GM19099 (cell line): Measurements from ENCODE around the gene SCFD2.

Source experiments
- POLR2A ChIP-seq: IDR thresholded peaks from 3 replicates; pipeline ENCODE4 v1.6.1; 2011; ENCODE audit warnings: low read depth; ENCODE audit not compliant: insufficient read length; ENCODE audit errors: extremely low read depth

Gene SCFD2

GRCh38 chr4:53132132-53132891, 233.5 kb downstream of the SCFD2 start:
- no peak for TF ChIP-seq POLR2A

DNA sequence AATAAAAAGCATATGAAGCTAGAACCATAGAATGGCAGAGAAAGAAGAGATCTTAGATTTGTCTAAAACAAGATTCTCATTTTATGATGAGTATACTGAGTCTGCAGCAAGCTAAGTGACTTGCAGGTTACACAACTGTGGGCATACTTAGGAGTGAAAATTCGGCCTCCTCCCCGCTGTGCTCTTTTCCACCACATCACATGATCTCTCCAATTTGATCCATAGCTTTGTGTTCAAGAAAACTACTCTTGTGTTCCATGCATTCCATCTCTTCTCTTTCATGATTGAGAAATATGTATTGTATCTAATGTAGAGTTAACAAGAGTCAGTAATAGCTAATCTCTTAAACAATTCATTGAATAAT, 234.3 kb downstream of the SCFD2 start:
- TF ChIP-seq POLR2A = no peak

GRCh38 chr4:53130896-53131561, 234.8 kb downstream of the SCFD2 start:
- TF ChIP-seq POLR2A = no peak

DNA sequence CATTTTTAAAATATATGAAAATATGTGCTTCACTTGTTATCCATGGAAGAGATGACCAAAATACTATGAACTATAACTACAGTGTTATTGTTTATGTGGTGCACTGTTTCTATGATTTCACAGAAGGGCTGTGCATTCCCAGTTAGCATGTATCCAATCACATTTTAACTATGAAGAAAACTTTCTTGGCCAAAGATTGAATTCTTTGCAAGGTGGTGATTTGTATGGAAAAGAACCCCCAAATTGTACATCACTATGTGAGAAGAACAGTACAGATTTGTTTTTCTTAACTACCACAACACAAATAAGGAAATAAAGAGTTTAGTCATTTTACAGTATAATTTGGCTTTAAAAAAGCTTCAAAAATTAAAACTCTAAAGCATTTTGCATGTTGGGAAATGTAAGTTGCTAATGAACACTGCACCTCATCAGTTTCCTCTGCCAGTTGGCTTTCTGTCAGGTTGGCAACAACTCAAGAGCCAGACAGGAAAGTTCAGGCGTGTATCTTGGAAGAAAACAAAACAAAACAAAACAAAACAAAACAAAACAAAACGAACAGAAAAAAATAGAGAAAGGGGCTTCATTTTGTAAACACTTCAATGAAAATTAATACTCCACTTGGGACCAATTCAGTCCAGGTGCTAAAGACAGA, 237.0 kb downstream of the SCFD2 start:
- no peak for TF ChIP-seq POLR2A

- no peak for TF ChIP-seq POLR2A
Observed at GRCh38 chr4:53128231-53128630, 237.6 kb downstream of the SCFD2 start.

GRCh38 chr4:53127365-53127764, 238.5 kb downstream of the SCFD2 start:
- no peak for TF ChIP-seq POLR2A

GRCh38 chr4:53126099-53126498, 239.8 kb downstream of the SCFD2 start:
- no peak for TF ChIP-seq POLR2A

- TF ChIP-seq POLR2A = no peak
Observed at GRCh38 chr4:53123819-53124218, 242.0 kb downstream of the SCFD2 start.

GRCh38 chr4:53123171-53123570, 242.7 kb downstream of the SCFD2 start:
- no peak for TF ChIP-seq POLR2A

DNA sequence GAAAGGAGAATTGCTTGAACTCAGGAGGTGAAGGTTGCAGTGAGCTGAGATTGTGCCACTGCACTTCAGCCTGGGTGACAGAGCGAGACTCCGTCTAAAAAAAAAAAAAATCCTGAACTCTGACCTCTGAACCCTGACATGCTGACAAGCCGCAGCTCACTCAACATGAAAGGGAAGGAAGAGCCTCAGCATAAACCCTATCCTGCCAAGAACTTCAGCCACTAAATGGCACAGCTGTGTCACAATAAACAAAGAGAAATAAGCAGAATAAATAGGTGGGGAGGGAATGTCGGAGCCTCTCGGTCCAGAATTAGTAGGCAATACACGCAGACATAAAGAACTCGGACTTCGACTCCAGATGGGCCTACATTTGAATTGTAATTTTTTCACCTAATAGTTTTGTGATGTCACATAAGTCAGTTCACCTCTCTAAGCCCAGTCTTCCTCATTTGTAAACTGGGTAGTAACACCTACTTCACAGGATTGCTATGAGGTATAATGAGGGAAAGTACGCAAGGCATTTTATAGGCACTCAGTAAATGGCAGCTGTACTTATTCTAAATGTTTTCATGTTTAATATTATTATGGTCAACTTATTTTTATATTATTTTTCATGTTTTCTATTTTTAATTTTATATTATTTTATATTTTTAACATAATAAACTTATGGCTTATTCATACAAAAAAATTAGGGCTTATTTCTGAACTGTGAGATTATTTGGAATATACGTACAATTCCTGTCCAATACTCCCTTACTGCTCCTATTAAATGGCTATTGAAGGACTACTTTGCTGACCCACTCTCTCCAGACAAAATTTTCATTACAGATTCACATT, 243.4 kb downstream of the SCFD2 start:
- TF ChIP-seq POLR2A = no peak

- no peak for TF ChIP-seq POLR2A
Observed at GRCh38 chr4:53121264-53121865, 244.5 kb downstream of the SCFD2 start.

DNA sequence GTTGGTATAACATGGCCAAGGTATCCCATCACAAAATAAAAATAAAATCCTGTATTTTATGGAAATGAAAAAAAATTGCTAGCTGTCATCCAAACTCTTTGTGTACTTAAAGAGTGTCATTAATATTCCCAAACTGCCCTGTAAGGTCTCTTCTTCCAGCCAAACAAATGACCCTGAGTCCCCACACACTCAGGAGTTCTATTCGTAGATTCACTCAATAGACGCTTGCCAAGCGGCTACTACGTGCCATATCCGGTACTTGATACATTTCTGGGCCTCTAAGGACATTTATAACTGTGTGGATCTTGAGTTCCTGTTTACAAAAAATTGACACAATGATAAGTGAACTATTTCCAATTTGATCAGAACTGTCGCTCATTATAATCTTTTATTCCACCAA, 245.1 kb downstream of the SCFD2 start:
- TF ChIP-seq POLR2A = no peak

DNA sequence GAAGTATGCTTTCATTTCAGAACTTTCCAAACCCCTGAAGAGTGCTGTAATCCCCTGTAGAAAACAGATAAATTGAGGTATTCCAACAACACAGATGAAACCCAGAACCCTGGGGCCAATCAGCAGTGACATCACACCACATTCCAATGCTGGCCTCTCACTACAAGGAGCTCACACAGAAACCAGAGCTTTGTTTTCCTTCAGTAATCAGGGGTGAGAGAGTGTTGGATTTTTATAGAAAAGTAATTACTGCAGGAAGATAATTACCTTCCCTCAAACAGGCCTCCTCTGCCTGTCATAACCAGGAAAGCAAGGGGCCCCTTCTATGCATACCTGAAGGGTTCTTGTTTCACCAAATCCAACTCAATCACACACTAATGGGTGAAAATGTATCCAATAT, 246.2 kb downstream of the SCFD2 start:
- no peak for TF ChIP-seq POLR2A

- no peak for TF ChIP-seq POLR2A
Observed at GRCh38 chr4:53118676-53119075, 247.2 kb downstream of the SCFD2 start.

GRCh38 chr4:53116954-53117353, 248.9 kb downstream of the SCFD2 start:
- TF ChIP-seq POLR2A = no peak
